HG03108 (cell line): ENCODE results near the gene SPEM2.

Experiments used
- ATAC-seq: cut with Tn5 transposase; IDR thresholded peaks from one replicate; pipeline ENCODE4 v1.9.1; 2021; ENCODE audit warnings: moderate library complexity; ENCODE audit not compliant: unreplicated experiment

The SPEM2 gene

GRCh38 chr17:7419819-7420610 is 5.4 kb upstream of the SPEM2 start, which contains the start of gene SPEM1:
Gene SPEM1 (plus strand): TSS chr17:7420324. CDS start chr17:7420385, 61 bp downstream.
- ATAC-seq: no peak

- ATAC-seq: no peak
These were observed 4.2 kb upstream of the SPEM2 start for GRCh38 chr17:7421186-7421585.

GRCh38 chr17:7423679-7424078 is 1.7 kb upstream of the SPEM2 start:
- no peak for ATAC-seq

GRCh38 chr17:7425756-7426155 is 340 bp downstream of the SPEM2 start:
- no peak for ATAC-seq

- no peak for ATAC-seq
These were observed 917 bp downstream of the SPEM2 start for GRCh38 chr17:7426203-7426863.

GRCh38 chr17:7426896-7427489 is 1.6 kb downstream of the SPEM2 start:
- no peak for ATAC-seq

GRCh38 chr17:7427549-7427948 is 2.1 kb downstream of the SPEM2 start:
- no peak for ATAC-seq

GRCh38 chr17:7428557-7428956 is 3.1 kb downstream of the SPEM2 start, which contains the start of gene SPEM3:
Gene SPEM3 (plus strand): TSS chr17:7428857. CDS start chr17:7428903, 46 bp downstream.
- ATAC-seq: no peak

GRCh38 chr17:7429722-7430121 is 4.3 kb downstream of the SPEM2 start:
- ATAC-seq: no peak

GRCh38 chr17:7431231-7431630 is 5.8 kb downstream of the SPEM2 start:
- ATAC-seq: no peak

- no peak for ATAC-seq
These were observed 6.9 kb downstream of the SPEM2 start for GRCh38 chr17:7432296-7432695.

GRCh38 chr17:7435676-7436555 is 10.5 kb downstream of the SPEM2 start:
- peak; percentile 13 for ATAC-seq

- ATAC-seq: peak; percentile 39
These were observed 11.3 kb downstream of the SPEM2 start for GRCh38 chr17:7436556-7437368.

GRCh38 chr17:7437369-7437863 is 12.0 kb downstream of the SPEM2 start:
- ATAC-seq: no peak

- no peak for ATAC-seq
These were observed 12.7 kb downstream of the SPEM2 start for GRCh38 chr17:7437950-7438614.

GRCh38 chr17:7438656-7439460 is 13.4 kb downstream of the SPEM2 start:
- ATAC-seq: no peak

- no peak for ATAC-seq
These were observed 14.2 kb downstream of the SPEM2 start, which contains the start of gene FGF11 for GRCh38 chr17:7439462-7440112. Gene FGF11 (plus strand): TSS chr17:7439512. CDS start chr17:7439621, 109 bp downstream.
